ENCODE results near the gene MYH1. TPM values are rescaled to one million over a fixed set of nuclear protein-coding genes. Genes with fewer than 3 reads are reported as not detected.

MYH1 gene
- polyA plus RNA-seq, 3 donors, result not detected

DNA sequence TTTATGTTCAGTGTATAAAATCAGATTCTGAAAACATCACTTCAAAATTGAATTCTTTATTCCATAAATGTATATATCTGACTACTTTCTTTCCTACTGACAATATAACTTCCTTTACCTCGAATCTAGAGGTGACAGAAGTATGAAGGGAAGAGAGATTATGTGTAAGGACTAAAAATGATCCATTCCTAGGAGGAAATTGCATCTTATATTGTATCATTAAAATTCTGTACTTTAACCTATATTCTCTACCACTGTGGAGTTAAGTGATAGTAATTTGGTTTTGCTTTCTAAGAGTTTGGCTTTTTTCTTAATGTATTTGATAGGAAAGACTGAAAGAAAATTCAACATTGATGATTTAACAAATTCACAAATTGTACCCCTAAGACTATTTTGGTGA lies 60.4 kb downstream of the MYH1 start:
- Histone ChIP-seq H3K27me3 (ENCODE audit: control insufficient read depth in 2 of 2, insufficient read depth in 2 of 2, low read length in 2 of 2) (peaks cover 0 to 2% of the 10 kb centered on the region in 2 donors), H4K20me1 (ENCODE audit: insufficient read depth, low read length) (no peaks in the 10 kb centered on the region), H3K9ac (ENCODE audit: insufficient read depth, low read length, poor library complexity, severe bottlenecking) (no peak overlapping the region), H2AFZ (ENCODE audit: insufficient read depth, low read depth, low read length, poor library complexity, severe bottlenecking) (no peak overlapping the region), H3K36me3 (replicated peaks in 1 of 2; ENCODE audit: control insufficient read depth in 1 of 2, insufficient read depth in 2 of 2, low read length in 2 of 2) (no peaks in the 10 kb centered on the region), H3K4me1 (ENCODE audit: control insufficient read depth in 1 of 2, insufficient read depth in 2 of 2, low read length in 2 of 2) (no peaks in the 10 kb centered on the region), H3K9me3 (replicated peaks in 1 of 2; ENCODE audit: control insufficient read depth in 1 of 2, insufficient read depth in 1 of 2, low read length in 2 of 2) (no peaks in the 10 kb centered on the region), H3K79me2 (ENCODE audit: insufficient read depth, low read length) (no peaks in the 10 kb centered on the region), H3K27ac (ENCODE audit: low read depth in 1 of 2, low read length in 2 of 2) (no peak overlapping the region), H3K4me3 (replicated peaks in 1 of 3; ENCODE audit: low read depth in 2 of 3, low read length in 3 of 3) (no peak overlapping the region), H3K4me2 (replicated peaks; ENCODE audit: extremely low read depth, low read length, poor library complexity, severe bottlenecking) (no peak overlapping the region)
- WGBS (ENCODE audit: insufficient coverage), result no CpG with 5 or more reads among the region's 1 CpG
- Mint-ChIP-seq H3K9me3 (peaks cover 0 to 3% (median 0%) of the 10 kb centered on the region in 7 donors), H3K27ac (no peak overlapping the region), H3K36me3 (no peaks in the 10 kb centered on the region), H3K4me3 (no peak overlapping the region), H3K27me3 (ENCODE audit: low read depth in 3 of 3) (peaks cover 6 to 10% (median 7%) of the 10 kb centered on the region in 3 donors), H3K4me1 (no peaks in the 10 kb centered on the region)
- intact Hi-C loops (cut with micrococcal nuclease), result no loop called here
- no peak for DNase-seq
- TF ChIP-seq, protein P1, sequence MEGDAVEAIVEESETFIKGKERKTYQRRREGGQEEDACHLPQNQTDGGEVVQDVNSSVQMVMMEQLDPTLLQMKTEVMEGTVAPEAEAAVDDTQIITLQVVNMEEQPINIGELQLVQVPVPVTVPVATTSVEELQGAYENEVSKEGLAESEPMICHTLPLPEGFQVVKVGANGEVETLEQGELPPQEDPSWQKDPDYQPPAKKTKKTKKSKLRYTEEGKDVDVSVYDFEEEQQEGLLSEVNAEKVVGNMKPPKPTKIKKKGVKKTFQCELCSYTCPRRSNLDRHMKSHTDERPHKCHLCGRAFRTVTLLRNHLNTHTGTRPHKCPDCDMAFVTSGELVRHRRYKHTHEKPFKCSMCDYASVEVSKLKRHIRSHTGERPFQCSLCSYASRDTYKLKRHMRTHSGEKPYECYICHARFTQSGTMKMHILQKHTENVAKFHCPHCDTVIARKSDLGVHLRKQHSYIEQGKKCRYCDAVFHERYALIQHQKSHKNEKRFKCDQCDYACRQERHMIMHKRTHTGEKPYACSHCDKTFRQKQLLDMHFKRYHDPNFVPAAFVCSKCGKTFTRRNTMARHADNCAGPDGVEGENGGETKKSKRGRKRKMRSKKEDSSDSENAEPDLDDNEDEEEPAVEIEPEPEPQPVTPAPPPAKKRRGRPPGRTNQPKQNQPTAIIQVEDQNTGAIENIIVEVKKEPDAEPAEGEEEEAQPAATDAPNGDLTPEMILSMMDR (IDR thresholded peaks at IDR 0.05), result no peak

DNA sequence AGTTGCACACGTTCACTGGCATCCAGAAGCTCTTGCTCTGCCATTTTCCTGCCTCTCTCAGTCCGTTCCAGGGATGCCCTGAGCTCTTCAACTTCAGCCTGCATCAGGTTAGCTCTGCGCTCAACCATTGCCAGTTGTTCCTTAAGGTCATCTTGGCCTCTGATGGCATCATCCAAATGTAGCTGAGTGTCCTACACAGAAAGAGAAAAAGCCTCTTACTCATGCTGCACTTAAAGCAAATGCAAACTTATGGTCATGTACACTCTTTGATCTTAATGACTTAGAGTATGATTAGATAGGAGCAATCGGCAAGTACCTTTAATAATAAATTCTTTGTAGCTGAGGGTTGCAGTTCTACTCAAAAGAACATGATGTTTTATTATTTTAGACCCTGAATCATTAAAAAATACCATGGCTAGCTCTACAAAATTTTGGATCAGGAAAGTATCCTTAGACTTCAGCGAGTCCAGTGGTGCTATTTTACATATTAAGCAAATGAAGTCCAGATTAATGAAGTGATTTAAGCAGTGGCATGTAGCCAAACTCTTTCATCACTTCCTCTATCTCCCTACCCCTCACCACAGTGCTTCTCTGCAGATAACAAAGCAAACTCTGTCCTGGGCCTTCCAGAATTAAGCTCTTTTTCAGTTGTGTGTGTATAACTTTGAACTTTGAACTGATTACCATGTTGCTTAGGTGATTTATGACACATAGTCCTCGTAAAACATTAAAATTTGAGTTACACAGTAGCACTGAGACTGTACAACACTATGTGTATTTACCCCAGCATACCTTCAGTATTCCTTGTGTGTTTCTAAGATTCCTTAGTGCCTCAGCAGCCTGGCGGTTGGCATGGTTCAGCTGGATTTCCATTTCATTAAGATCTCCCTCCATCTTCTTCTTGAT lies 71.1 kb downstream of the MYH1 start:
- Histone ChIP-seq H2AFZ (ENCODE audit: insufficient read depth, low read depth, low read length, poor library complexity, severe bottlenecking) (no peak overlapping the region), H3K27ac (ENCODE audit: low read depth in 1 of 2, low read length in 2 of 2) (no peak overlapping the region), H3K27me3 (ENCODE audit: control insufficient read depth in 2 of 2, insufficient read depth in 2 of 2, low read length in 2 of 2) (peaks cover 0 to 2% of the 10 kb centered on the region in 2 donors), H4K20me1 (ENCODE audit: insufficient read depth, low read length) (no peaks in the 10 kb centered on the region), H3K36me3 (replicated peaks in 1 of 2; ENCODE audit: control insufficient read depth in 1 of 2, insufficient read depth in 2 of 2, low read length in 2 of 2) (no peaks in the 10 kb centered on the region), H3K9ac (ENCODE audit: insufficient read depth, low read length, poor library complexity, severe bottlenecking) (no peak overlapping the region), H3K4me3 (replicated peaks in 1 of 3; ENCODE audit: low read depth in 2 of 3, low read length in 3 of 3) (no peak overlapping the region), H3K79me2 (ENCODE audit: insufficient read depth, low read length) (no peaks in the 10 kb centered on the region), H3K9me3 (replicated peaks in 1 of 2; ENCODE audit: control insufficient read depth in 1 of 2, insufficient read depth in 1 of 2, low read length in 2 of 2) (no peaks in the 10 kb centered on the region), H3K4me1 (ENCODE audit: control insufficient read depth in 1 of 2, insufficient read depth in 2 of 2, low read length in 2 of 2) (no peaks in the 10 kb centered on the region), H3K4me2 (replicated peaks; ENCODE audit: extremely low read depth, low read length, poor library complexity, severe bottlenecking) (no peak overlapping the region)
- Mint-ChIP-seq H3K9me3 (peaks cover 0 to 5% (median 0%) of the 10 kb centered on the region in 7 donors), H3K4me3 (no peak overlapping the region), H3K36me3 (no peaks in the 10 kb centered on the region), H3K27ac (no peak overlapping the region), H3K4me1 (no peaks in the 10 kb centered on the region), H3K27me3 (ENCODE audit: low read depth in 3 of 3) (peaks cover 0 to 5% (median 3%) of the 10 kb centered on the region in 3 donors)
- intact Hi-C loops (cut with micrococcal nuclease), result no loop called here
- DNase-seq, result no peak
- TF ChIP-seq, protein P1 (IDR thresholded peaks at IDR 0.05), result no peak
- 80% methylated on average over 5 of the region's 7 CpGs for WGBS (ENCODE audit: insufficient coverage)

Other genes starting within 250 kb of the MYH1 start
- gene MYH13, start 145.5 kb downstream of the MYH1 start, polyA plus RNA-seq, result not detected
- not detected for gene MYH8, start 96.6 kb downstream of the MYH1 start, polyA plus RNA-seq
- gene MYH4, start 49.0 kb downstream of the MYH1 start, polyA plus RNA-seq, result not detected
- gene MYH2, start 31.1 kb upstream of the MYH1 start, polyA plus RNA-seq, result not detected
- gene MYH3, start 138.8 kb upstream of the MYH1 start, polyA plus RNA-seq, result 1 to 10 TPM in 1 of 3 donors, under 1 TPM in 1, not detected in 1; 0.13 to 5.7 TPM
- 10 to 100 TPM in 2 of 3 donors, 1 to 10 TPM in 1; 5.0 to 14.6 (median 11.6) TPM for gene SCO1, start 179.0 kb upstream of the MYH1 start, polyA plus RNA-seq
- gene ADPRM, start 179.1 kb upstream of the MYH1 start, polyA plus RNA-seq, result 1 to 10 TPM; 6.0 to 9.3 (median 7.5) TPM
- 1 to 10 TPM in 2 of 3 donors, under 1 TPM in 1; 0.33 to 4.8 (median 1.1) TPM for gene TMEM220, start 211.5 kb upstream of the MYH1 start, polyA plus RNA-seq

Measured in CD14-positive monocyte (primary cell).